GM21717 (cell line): Measurements from ENCODE around the gene CSNK1G2.

Source experiments
- ATAC-seq: cut with Tn5 transposase; IDR thresholded peaks from one replicate; pipeline ENCODE4 v1.9.1; 2021; ENCODE audit warnings: mild to moderate bottlenecking, moderate library complexity; ENCODE audit not compliant: unreplicated experiment

Gene CSNK1G2

DNA sequence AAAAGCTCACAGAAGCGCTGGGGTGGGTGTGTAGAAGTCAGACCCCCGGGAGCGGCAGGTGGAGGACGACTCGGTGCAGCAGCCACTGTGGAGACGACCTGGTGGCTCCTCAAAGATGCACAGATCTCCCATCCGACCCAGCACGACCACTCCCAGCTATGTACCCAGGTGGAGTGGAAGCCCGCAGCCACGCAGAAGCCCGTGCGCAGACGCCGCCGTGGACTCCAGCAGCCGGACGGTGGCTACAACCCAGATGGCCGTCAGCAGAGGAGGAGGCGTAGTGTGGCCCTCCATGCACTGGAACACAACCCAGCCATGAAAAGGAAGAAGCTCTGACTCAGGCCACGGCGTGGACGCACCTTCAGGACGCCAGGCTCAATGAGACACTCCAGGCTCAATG lies 21.7 kb downstream of the CSNK1G2 start:
- ATAC-seq: no peak

DNA sequence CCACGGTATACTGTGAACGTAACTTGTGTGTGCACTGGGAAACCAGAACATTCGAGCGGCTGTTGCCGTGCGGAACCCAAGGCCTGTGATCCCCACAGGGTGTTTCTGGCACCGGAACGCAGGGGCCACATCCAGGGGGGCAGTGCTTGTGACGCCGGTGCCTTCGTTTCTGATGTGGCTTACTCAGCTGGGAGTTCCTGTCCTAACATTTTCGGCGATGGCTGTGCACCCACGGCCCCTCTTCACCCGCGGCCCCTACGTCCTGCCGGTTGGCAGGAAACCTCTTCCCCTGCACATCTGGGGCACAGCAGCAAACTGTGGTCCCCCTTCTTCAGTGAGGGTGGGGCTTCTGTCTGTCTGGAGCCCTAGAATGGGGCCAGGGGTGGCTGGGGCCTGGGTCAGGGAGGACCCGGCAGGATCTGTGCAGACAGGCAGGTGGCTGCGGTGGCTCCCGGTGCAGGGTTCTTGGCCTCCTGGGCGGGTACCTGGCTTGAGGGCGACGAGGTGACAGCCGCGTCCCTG lies 26.2 kb downstream of the CSNK1G2 start:
- no peak for ATAC-seq

GRCh38 chr19:1968279-1969175 lies 27.6 kb downstream of the CSNK1G2 start:
- ATAC-seq: no peak

- ATAC-seq: no peak
Observed at GRCh38 chr19:1969176-1970002, 28.4 kb downstream of the CSNK1G2 start.

- ATAC-seq: no peak
Observed at GRCh38 chr19:1970003-1970805, 29.2 kb downstream of the CSNK1G2 start.

GRCh38 chr19:1970806-1971502 lies 30.0 kb downstream of the CSNK1G2 start:
- no peak for ATAC-seq

DNA sequence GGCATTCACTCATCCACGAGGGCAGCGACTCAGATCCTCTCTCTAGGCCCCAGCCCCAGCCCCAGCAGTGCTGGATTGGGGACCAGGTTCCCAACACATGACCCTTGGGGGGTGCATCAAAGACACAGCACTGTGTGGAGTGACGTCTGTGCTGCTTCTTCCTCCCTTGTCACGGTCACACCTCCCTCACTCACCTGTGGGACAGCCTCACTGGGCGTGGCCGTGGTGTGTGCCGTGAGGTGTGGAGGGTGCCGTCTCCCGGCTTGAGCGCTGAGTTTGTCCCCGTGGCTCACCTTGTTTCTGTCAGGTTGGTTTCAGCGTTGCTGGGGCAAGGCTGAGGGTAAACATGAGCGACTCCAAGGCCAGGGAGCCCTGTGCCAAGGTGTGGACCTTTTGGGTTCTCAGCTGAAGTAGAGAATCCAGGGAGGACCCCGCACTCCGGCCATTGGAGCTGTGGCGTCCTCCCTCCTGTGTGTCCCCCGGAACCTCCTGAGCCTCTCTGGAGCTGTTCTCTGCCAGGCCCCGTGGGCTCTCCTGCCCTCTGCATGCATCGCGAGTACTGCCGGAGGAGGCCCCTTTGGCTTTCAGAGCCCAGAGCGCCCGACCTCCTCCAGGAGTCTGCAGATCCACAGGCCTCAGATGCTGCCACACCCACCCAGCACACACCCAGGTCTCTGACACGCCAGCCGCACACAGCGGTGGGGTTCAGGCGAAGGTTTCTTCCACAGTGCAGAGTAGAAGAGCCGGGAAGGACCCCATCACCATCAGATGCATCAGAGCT lies 33.6 kb downstream of the CSNK1G2 start:
- ATAC-seq: no peak

GRCh38 chr19:1975162-1975480 lies 34.1 kb downstream of the CSNK1G2 start:
- no peak for ATAC-seq

DNA sequence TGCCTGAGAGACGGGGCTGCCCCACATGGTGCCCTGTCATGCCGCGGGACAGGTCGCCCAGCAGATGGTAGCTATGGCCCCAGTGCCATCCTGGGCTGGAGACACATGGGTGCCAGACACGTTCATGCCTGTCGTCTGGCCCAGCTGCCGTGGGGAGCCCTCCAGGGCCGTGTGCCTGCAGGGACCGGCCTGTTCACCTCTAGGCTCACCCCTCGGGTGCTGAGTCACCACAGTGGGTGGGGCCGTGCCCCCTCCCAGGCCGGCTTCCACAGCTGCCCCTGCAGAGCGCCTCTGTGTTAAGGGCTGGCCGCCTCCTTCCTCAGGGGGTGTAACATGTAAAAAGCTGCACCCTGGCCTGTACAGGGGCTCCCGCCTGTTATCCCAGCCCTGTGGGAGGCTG lies 36.1 kb downstream of the CSNK1G2 start:
- no peak for ATAC-seq

DNA sequence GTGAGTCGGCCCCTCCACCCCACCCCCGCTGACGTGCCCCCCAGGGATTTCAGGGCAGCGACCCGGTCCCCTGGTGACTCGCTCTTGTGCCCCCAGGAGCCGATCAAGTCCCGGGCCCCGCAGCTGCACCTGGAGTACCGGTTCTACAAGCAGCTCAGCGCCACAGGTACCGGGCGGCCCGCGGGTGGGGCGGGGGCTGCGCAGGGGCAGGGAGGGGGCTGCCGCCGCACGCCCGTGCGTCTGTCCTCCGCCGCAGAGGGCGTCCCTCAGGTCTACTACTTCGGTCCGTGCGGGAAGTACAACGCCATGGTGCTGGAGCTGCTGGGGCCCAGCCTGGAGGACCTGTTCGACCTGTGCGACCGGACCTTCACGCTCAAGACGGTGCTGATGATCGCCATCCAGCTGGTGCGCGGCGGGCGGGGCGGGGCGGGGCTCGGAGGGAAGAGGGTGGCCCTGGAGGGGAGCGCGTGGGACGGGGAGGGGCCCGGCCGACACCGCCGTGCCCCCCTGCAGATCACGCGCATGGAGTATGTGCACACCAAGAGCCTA lies 37.4 kb downstream of the CSNK1G2 start:
- no peak for ATAC-seq

- ATAC-seq: no peak
Observed at GRCh38 chr19:1979017-1979416, 38.0 kb downstream of the CSNK1G2 start.

GRCh38 chr19:1979642-1980041 lies 38.7 kb downstream of the CSNK1G2 start:
- ATAC-seq: no peak

DNA sequence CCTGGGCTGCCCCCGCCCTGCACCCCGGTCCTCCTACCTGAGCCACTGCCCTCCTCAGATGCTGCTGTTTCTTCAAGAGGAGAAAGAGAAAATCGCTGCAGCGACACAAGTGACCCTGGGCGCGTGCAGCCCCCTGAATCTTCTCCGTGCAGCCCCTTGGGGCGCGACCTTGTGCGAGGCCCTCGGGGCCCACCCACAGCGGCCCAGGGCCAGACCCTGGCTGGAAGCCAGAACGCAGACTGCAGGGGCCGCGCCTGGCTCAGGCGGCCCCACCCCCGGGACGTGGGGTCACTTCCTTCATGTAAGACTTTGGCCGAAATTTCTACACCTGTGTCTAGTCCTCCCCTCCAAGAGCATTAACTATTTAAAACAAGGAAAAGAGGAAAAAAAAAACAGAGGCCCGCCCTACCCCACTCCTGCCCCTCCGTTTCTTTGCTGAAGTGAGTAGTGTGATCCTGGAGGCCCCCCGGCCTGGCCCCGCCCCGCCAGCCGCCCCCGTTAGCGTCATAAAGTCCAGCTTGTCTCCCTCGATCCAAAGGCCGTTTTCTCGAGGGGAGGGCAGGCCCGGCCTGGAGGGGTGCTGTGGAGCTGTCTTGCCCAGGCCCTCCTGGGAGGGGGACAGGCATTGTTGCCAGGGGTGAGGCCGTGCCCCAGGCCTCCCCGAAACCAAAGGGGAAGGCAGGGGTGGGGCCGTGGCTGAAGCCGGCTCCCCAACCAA lies 39.3 kb downstream of the CSNK1G2 start:
- no peak for ATAC-seq

DNA sequence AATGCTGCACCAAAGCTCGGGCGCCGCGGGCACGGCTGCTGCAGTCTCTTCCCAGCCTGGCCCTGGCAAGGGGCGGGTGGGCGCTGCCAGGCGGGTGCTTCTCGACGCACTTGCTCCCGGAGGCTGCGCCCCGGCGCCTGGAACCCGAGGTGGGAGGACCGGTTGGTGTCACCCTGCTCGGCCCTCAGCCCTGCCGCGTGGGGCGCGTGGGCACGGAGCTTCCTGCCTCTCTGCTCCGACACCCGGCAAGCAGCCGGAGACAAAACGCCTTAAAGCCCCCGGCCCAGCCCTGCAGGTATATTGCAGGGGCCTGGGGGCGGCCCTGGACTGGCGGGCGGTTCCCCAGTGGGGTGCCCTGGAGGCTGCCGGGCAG lies 39.8 kb downstream of the CSNK1G2 start:
- no peak for ATAC-seq

DNA sequence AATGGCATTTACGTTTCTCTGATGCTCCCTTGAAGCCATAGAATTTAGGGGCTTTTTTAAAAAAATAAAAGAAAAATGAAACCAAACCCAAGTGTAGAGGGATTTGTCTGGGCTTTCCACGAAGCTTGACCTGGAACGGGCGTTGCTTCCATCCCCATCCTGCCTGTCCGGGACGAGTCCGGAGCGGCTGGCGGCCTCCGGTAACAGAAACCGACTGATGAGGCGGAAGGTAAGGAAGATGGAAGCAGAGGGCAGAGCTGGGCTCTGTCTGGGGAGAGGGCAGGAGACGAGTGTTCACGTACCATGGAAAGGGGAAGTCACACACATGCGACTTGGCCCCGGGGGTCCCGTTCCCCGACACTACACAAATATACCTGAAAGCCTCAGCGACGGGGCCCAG lies 40.3 kb downstream of the CSNK1G2 start:
- no peak for ATAC-seq

DNA sequence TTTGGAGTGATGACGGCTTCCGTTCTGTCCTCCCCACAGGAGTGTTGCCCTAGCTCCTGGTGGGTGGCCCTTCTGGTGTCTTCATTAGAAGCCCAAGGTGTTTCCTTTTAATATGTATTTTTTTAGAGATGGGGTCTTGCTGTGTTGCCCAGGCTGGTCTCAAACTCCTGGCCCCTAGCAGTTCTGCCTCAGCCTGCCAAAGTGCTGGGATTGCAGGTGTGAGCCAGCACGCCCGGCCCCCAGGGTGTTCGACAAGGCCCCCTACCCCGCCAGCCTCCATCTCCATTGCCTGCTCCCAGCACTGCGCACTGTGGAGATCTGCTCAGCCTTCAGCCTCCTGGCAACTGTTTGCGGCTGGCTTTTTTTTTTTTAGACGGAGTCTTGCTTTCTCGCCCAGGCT lies 43.4 kb downstream of the CSNK1G2 start:
- ATAC-seq: no peak

DNA sequence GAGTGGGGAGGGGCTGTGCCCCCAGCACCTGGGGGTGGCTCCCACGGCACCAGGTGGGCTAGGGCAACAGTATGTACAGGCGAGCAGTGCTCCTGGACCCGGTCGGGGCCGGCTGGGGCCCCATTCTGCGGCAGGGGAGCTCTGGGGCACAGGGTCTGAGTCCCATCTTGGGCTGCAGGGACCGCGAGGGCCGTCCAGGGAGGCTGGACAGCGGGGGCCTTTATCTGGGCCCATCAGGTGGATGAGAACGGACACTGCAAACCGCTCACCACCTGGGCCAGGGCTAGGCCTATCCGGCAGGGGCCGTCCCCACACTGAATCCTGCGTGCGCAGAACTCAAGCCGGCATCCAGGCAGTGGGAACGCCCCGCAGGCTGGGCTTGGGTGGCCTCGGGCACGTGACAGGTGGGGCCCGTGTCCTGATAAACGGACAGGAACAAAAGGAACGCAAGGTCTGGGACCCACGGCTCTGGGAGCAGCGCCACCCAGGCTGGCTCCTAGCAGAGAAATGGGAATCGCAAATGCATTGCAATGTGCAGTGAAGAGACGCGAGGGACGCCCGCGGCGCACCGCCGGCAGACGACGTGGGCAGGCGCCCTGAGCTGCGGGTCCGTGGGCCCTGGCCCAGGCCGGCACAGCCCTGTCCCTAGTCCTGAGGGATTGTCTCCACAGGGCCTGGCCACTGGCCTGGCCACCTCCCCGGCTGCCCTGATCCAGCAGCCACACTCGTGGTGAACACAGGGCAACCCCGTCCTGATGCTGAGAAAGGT lies 44.8 kb downstream of the CSNK1G2 start:
- ATAC-seq: no peak
